HG02938 (cell line): Measurements from ENCODE around the gene CNPPD1.
A peak's percentile ranks its signal among the peaks of the same experiment; 100 is the strongest.
"Not testable (repeated sequence)": the region's sequence is repeated elsewhere in the genome, so short reads cannot be mapped to it uniquely, and the experiment has no call there.

ENCODE experiments used
- ATAC-seq: cut with Tn5 transposase; IDR thresholded peaks from one replicate; pipeline ENCODE4 v1.9.1; 2021; ENCODE audit warnings: mild to moderate bottlenecking, moderate library complexity; ENCODE audit not compliant: unreplicated experiment

Gene CNPPD1

GRCh38 chr2:219209236-219210195 lies 32.8 kb upstream of the CNPPD1 start:
- ATAC-seq: no peak

GRCh38 chr2:219207884-219208740 lies 31.4 kb upstream of the CNPPD1 start:
- ATAC-seq: no peak

- ATAC-seq: no peak
These were observed 30.6 kb upstream of the CNPPD1 start for GRCh38 chr2:219207134-219207883.

- peak; percentile 94 for ATAC-seq
These were observed 29.8 kb upstream of the CNPPD1 start, which contains the start of gene ZFAND2B for GRCh38 chr2:219206328-219207133. Gene ZFAND2B (plus strand): TSS chr2:219206782. CDS start chr2:219206988, 206 bp downstream.

- no peak for ATAC-seq
These were observed 29.2 kb upstream of the CNPPD1 start for GRCh38 chr2:219205981-219206327.

- no peak for ATAC-seq
These were observed 28.4 kb upstream of the CNPPD1 start for GRCh38 chr2:219205165-219205538.

GRCh38 chr2:219204425-219205164 lies 27.9 kb upstream of the CNPPD1 start:
- no peak for ATAC-seq

- not testable (repeated sequence) for ATAC-seq
These were observed 24.6 kb upstream of the CNPPD1 start for GRCh38 chr2:219201331-219201730.

GRCh38 chr2:219200502-219201326 lies 24.0 kb upstream of the CNPPD1 start:
- ATAC-seq: not testable (repeated sequence)

- ATAC-seq: no peak
These were observed 22.9 kb upstream of the CNPPD1 start for GRCh38 chr2:219199470-219200211.

GRCh38 chr2:219198974-219199373 lies 22.2 kb upstream of the CNPPD1 start:
- ATAC-seq: no peak

GRCh38 chr2:219197388-219197787 lies 20.7 kb upstream of the CNPPD1 start:
- no peak for ATAC-seq

- ATAC-seq: no peak
These were observed 10.2 kb upstream of the CNPPD1 start for GRCh38 chr2:219186754-219187456.

GRCh38 chr2:219184121-219184520 lies 7.4 kb upstream of the CNPPD1 start:
- ATAC-seq: no peak

GRCh38 chr2:219183151-219183772 lies 6.5 kb upstream of the CNPPD1 start:
- ATAC-seq: no peak

GRCh38 chr2:219182331-219183150 lies 5.8 kb upstream of the CNPPD1 start:
- ATAC-seq: no peak
